GM06990 (cell line): ENCODE results near the gene GGA3.
A peak's percentile ranks its signal among the peaks of the same experiment; 100 is the strongest.

ENCODE experiments used
- DNase-seq: peaks from one replicate; pipeline ENCODE4 v3.0.0-alpha.2; 2011; ENCODE audit not compliant: insufficient read length; ENCODE audit errors: extremely low read depth
- H3K27me3 ChIP-seq: replicated peaks from 2 replicates; pipeline ENCODE4 v1.6.0; 2011; ENCODE audit warnings: low read length; ENCODE audit not compliant: control insufficient read depth, insufficient read depth
- H3K36me3 ChIP-seq: 2 replicates; pipeline ENCODE4 v1.5.1; 2011; ENCODE audit warnings: low read length; ENCODE audit not compliant: control insufficient read depth, insufficient read depth
- H3K4me3 ChIP-seq: replicated peaks from 2 replicates; pipeline ENCODE4 v1.5.1; 2011; ENCODE audit warnings: low read depth, mild to moderate bottlenecking, control low read depth, low read length
- TF ChIP-seq, protein P1 (sequence below): IDR thresholded peaks from 2 replicates; pipeline ENCODE4 v1.5.1; 2011; ENCODE audit warnings: low read length, control low read depth, mild to moderate bottlenecking, inconsistent platforms; ENCODE audit not compliant: insufficient read depth, poor library complexity, severe bottlenecking

Gene GGA3

DNA sequence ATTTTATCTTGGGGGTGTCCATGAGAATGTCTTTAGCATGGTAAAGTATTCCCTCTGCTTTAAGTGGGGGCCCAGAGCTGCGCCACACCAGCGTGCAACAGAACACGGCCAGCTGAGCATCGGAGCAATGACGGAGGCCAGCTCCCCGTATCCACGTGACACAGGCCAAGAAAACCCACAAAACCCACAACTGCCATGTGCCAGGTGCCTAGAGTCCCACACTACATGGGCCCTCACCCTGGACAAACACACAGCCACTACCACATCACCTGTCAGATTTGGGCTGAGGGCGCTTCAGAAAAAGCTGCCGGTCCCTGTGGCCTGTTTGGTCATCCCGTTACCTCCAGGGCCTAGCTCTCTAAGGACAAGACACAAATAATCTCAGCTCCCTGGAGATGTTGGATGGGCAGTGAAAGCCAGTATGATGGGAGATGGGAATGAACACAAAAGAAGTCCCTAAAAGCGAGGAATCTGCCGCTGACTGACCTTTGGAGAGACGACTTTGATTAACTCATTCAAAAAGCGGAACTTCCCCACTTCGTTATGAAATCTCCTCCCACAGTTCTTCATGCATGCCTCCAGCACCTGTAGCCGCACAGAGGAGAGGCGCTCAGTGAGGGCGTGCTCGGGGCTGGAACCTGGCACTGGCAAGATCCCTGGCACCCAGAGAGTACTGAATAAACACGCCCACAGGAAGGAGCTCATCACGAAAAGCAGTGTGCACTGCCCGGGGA lies 17.1 kb downstream of the GGA3 start:
- TF ChIP-seq, protein P1, sequence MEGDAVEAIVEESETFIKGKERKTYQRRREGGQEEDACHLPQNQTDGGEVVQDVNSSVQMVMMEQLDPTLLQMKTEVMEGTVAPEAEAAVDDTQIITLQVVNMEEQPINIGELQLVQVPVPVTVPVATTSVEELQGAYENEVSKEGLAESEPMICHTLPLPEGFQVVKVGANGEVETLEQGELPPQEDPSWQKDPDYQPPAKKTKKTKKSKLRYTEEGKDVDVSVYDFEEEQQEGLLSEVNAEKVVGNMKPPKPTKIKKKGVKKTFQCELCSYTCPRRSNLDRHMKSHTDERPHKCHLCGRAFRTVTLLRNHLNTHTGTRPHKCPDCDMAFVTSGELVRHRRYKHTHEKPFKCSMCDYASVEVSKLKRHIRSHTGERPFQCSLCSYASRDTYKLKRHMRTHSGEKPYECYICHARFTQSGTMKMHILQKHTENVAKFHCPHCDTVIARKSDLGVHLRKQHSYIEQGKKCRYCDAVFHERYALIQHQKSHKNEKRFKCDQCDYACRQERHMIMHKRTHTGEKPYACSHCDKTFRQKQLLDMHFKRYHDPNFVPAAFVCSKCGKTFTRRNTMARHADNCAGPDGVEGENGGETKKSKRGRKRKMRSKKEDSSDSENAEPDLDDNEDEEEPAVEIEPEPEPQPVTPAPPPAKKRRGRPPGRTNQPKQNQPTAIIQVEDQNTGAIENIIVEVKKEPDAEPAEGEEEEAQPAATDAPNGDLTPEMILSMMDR, result no peak
- H3K36me3 ChIP-seq, result peaks cover 37% of the 10 kb centered on the region
- no peaks in the 10 kb centered on the region for H3K27me3 ChIP-seq
- no peak for DNase-seq
- H3K4me3 ChIP-seq, result no peak overlapping the region

DNA sequence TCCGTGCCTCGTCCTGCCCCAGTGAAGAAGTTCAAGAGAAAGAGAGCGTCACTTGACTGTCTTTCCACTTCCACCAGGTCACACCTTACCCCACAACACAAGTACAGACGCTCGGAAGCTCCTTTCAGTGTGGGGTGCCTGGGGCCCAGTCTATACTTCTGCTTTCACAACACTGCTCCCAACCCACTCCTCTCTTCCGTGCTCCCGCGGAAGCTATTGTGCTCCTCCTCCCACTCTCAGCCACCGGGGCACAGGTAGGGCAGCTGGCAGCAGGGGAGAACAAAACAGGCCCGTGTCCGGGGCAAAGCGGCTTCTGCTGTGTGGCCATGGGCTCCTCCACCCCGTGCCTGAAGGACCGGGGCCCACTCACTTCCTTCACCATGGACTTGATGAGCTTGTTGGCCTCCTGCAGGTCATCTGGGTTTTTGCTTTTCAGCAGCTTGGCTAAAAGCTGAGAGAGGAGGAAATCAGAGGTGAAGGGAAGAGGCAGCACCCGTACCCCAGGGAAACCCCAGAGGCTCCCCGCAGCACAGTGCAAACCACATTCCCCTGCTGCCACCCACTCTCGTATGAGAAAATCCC lies 18.9 kb downstream of the GGA3 start:
- Histone ChIP-seq H3K36me3 (peaks cover 50% of the 10 kb centered on the region), H3K27me3 (no peaks in the 10 kb centered on the region), H3K4me3 (no peak overlapping the region)
- DNase-seq, result no peak
- TF ChIP-seq, protein P1, result peak; percentile 18

DNA sequence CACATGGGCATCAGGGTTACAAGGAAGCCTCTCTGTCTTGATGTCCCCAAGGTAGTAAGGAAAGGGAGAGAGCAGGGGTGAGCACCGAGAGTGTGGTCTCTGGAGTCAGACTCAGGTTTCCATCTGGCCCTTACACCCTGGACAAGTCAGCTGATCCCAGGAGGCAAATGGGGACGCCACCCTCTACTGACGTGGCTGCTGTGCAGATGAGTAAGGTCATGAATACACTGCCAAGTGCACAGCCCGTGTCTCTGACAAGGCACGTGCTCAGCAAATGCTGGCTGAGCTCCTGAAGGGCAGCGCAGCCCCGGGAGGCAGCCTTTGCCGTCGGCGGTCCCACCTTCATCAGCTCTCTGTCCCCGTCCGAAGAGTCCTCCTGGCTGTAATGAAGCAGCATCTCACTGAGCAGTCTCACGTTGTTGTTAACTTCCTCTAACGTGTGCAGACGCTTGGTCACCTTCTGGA lies 19.4 kb downstream of the GGA3 start:
- TF ChIP-seq, protein P1, result no peak
- DNase-seq, result no peak
- Histone ChIP-seq H3K27me3 (no peaks in the 10 kb centered on the region), H3K4me3 (no peak overlapping the region), H3K36me3 (peaks cover 56% of the 10 kb centered on the region)

DNA sequence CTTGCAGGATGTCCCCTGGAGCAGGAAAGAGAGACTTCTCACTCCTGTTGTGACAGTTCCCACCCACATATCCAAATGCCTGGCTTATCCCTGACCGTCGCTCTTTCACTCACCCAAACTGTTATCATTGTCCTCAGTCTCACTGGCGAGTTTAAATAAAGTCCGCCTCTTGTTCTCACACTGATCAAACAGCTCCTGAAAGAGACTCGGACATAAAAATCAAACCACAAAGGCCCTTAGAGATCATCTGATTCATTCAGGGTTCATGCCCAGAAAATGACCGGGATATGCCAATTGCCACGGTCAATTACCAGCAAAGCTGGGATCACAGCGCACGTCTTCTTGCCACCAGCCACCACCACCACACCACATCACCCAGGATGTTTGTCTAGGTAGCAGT lies 19.9 kb downstream of the GGA3 start:
- H3K4me3 ChIP-seq, result no peak overlapping the region

DNA sequence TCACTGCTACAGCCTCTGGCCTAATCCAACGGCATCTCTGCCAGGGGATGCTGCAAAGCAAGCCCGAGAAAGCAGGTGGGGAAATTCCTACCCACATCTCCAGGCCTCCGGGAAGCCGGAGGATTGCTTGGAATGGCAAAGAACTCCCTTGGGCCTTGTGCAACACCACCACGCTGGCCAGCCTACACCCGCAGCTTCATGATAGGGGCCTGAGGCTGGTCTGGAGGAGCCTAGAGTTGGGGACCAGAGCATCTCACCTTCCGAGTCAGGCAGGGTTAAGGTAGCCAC lies 20.3 kb downstream of the GGA3 start:
- DNase-seq, result no peak
- no peak overlapping the region for H3K4me3 ChIP-seq
- TF ChIP-seq, protein P1, result no peak
- H3K27me3 ChIP-seq, result no peaks in the 10 kb centered on the region
- peaks cover 58% of the 10 kb centered on the region for H3K36me3 ChIP-seq

More for the DNA sequence above, 19.9 kb downstream of the GGA3 start:
- Histone ChIP-seq H3K27me3 (no peaks in the 10 kb centered on the region), H3K36me3 (peaks cover 60% of the 10 kb centered on the region)
- no peak for DNase-seq
- TF ChIP-seq, protein P1, result no peak
